HFFc6 (cell line): Measurements from ENCODE around the gene FAM89A. TPM values are rescaled to one million over a fixed set of nuclear protein-coding genes. Genes with fewer than 3 reads are reported as not detected.
"Not testable (repeated sequence)": the region's sequence is repeated elsewhere in the genome, so short reads cannot be mapped to it uniquely, and the experiment has no call there.

Source experiments
- DNase-seq: peaks from one replicate; pipeline ENCODE4 v3.0.0-alpha.2; 2018
- H3K27ac Mint-ChIP-seq: 2 replicates; pipeline ENCODE4 v1.8.0; 2020; ENCODE audit warnings: mild to moderate bottlenecking, mixed read lengths
- H3K27me3 Mint-ChIP-seq: 2 replicates; pipeline ENCODE4 v1.8.0; 2021; ENCODE audit warnings: mild to moderate bottlenecking, moderate library complexity, mixed read lengths; ENCODE audit not compliant: insufficient read depth
- H3K36me3 Mint-ChIP-seq: 2 replicates; pipeline ENCODE4 v1.8.0; 2021; ENCODE audit warnings: low read depth, mixed read lengths
- H3K4me1 Mint-ChIP-seq: 2 replicates; pipeline ENCODE4 v1.8.0; 2020; ENCODE audit warnings: low read depth, mixed read lengths
- H3K4me3 Mint-ChIP-seq: 2 replicates; pipeline ENCODE4 v1.8.0; 2020; ENCODE audit warnings: mild to moderate bottlenecking, moderate library complexity, mixed read lengths
- H3K9me3 Mint-ChIP-seq: 2 replicates; pipeline ENCODE4 v1.8.0; 2020; ENCODE audit warnings: mild to moderate bottlenecking, mixed read lengths
- CTCF ChIP-seq: fragments of 200-600 bp; sonication (generic); IDR thresholded peaks from 2 replicates; pipeline ENCODE4 v1.5.0; 2021; ENCODE audit warnings: antibody characterized with exemption, mild to moderate bottlenecking
- total RNA-seq, 6 experiments: library from RNA; stranded (reverse); fragmentation: NEBNext Ultra II Directional; extraction: Animal tissue kit (Norgen Biotek cat#: 25700); gene quantifications; 2 replicates in 1 of 6; 3 replicates in 5 of 6; pipeline ENCODE4 v1.2.3, GENCODE V29; 2021

The FAM89A gene
- total RNA-seq, 6 experiments from 2014 or later: 2.4 to 3.7 (median 2.9) TPM

- Mint-ChIP-seq H3K27ac (no peak overlapping the region), H3K4me3 (no peak overlapping the region), H3K4me1 (peaks cover 8% of the 10 kb centered on the region)
These were observed 11.4 kb downstream of the FAM89A start for GRCh38 chr1:231028682-231029081.

GRCh38 chr1:231027971-231028370 lies 12.1 kb downstream of the FAM89A start:
- TF ChIP-seq CTCF: no peak
- H3K27ac Mint-ChIP-seq: no peak overlapping the region
- DNase-seq: no peak
- no peaks in the 10 kb centered on the region for H3K27me3 Mint-ChIP-seq
- no peaks in the 10 kb centered on the region for H3K36me3 Mint-ChIP-seq
- H3K4me3 Mint-ChIP-seq: no peak overlapping the region
- no peaks in the 10 kb centered on the region for H3K9me3 Mint-ChIP-seq
- H3K4me1 Mint-ChIP-seq: peaks cover 4% of the 10 kb centered on the region

More at GRCh38 chr1:231028682-231029081, 11.4 kb downstream of the FAM89A start:
- no peaks in the 10 kb centered on the region for H3K9me3 Mint-ChIP-seq
- TF ChIP-seq CTCF: no peak
- H3K27me3 Mint-ChIP-seq: no peaks in the 10 kb centered on the region
- DNase-seq: no peak
- H3K36me3 Mint-ChIP-seq: no peaks in the 10 kb centered on the region

GRCh38 chr1:231027136-231027925 lies 12.7 kb downstream of the FAM89A start:
- H3K27ac Mint-ChIP-seq: no peak overlapping the region
- no peaks in the 10 kb centered on the region for H3K4me1 Mint-ChIP-seq
- H3K9me3 Mint-ChIP-seq: no peaks in the 10 kb centered on the region
- no peak for TF ChIP-seq CTCF
- H3K36me3 Mint-ChIP-seq: no peaks in the 10 kb centered on the region
- no peak for DNase-seq
- no peak overlapping the region for H3K4me3 Mint-ChIP-seq
- H3K27me3 Mint-ChIP-seq: no peaks in the 10 kb centered on the region

DNA sequence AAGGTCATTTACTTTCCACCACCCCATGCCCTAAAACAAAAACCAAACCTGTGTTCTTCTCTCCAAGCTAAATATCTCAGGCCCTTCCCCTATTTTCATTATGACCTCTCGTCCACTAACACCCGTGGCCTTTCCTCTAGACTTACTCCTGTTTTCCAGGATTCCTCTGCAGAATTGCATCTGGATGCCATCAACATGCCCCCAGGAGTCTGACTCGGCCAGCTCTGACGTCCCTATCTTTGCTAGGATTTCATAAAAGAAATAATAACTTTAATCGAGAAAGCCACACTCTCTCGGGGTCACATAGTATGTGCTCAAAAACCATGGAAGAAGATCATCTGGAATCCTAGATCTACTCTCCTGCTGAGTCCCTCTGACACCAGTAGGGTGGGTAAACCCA lies 13.5 kb downstream of the FAM89A start:
- H3K9me3 Mint-ChIP-seq: no peaks in the 10 kb centered on the region
- no peaks in the 10 kb centered on the region for H3K36me3 Mint-ChIP-seq
- DNase-seq: no peak
- no peak for TF ChIP-seq CTCF
- no peak overlapping the region for H3K27ac Mint-ChIP-seq
- peaks cover 4% of the 10 kb centered on the region for H3K4me1 Mint-ChIP-seq
- H3K27me3 Mint-ChIP-seq: no peaks in the 10 kb centered on the region
- no peak overlapping the region for H3K4me3 Mint-ChIP-seq

DNA sequence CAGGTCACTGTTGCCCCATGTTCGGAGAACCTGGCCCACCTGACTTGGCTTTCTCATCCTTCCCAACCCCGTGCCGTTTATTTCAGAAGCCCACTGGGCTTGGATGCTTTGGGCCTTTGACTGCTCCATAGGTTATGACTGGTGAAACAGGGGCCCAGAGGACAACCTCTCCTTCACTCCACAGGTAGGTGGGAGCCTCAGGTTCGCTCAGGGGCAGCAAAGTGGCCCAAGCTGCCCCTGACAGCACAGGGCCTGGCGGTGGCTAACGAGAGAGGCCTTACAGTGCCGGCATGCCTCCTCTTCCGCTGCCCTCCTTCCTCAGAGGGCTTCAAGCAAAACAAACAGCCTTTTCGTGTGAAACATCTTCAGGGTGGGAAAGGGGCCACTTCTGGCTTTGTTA lies 16.9 kb downstream of the FAM89A start:
- H3K4me1 Mint-ChIP-seq: peaks cover 19% of the 10 kb centered on the region
- DNase-seq: no peak
- TF ChIP-seq CTCF: no peak
- H3K27ac Mint-ChIP-seq: no peak overlapping the region
- H3K36me3 Mint-ChIP-seq: no peaks in the 10 kb centered on the region
- no peaks in the 10 kb centered on the region for H3K9me3 Mint-ChIP-seq
- no peak overlapping the region for H3K4me3 Mint-ChIP-seq
- H3K27me3 Mint-ChIP-seq: no peaks in the 10 kb centered on the region

GRCh38 chr1:231022543-231022942 lies 17.5 kb downstream of the FAM89A start:
- not testable (repeated sequence) for H3K36me3 Mint-ChIP-seq, H3K27ac Mint-ChIP-seq, H3K27me3 Mint-ChIP-seq, H3K9me3 Mint-ChIP-seq, H3K4me3 Mint-ChIP-seq, DNase-seq
- peaks cover 19% of the 10 kb centered on the region for H3K4me1 Mint-ChIP-seq
